SK-N-SH (cell line): ENCODE data around the gene CNTNAP5.

Experiments
- CHD2 ChIP-seq: fragments of 150-350 bp; IDR thresholded peaks from 2 replicates; pipeline ENCODE4 v1.6.1; 2018; ENCODE audit warnings: low read length; ENCODE audit not compliant: partially characterized antibody
- CTCF ChIP-seq: fragments of 200-600 bp; sonication (generic); IDR thresholded peaks from 2 replicates; pipeline ENCODE4 v1.6.1; 2017; ENCODE audit warnings: antibody characterized with exemption, mild to moderate bottlenecking, moderate library complexity
- EP300 ChIP-seq, 2 experiments: IDR thresholded peaks; 2 replicates each; pipeline versions ENCODE4 v1.4.0 to v1.6.1; 2012; ENCODE audit warnings: borderline replicate concordance in 1 of 2, low read depth in 1 of 2, low read length in 1 of 2
- GABPA ChIP-seq: IDR thresholded peaks from 2 replicates; pipeline ENCODE4 v1.4.0; 2012; ENCODE audit warnings: low read depth, mild to moderate bottlenecking
- JUND ChIP-seq: IDR thresholded peaks from 2 replicates; pipeline ENCODE4 v1.4.0; 2012
- MAX ChIP-seq: IDR thresholded peaks from 2 replicates; pipeline ENCODE4 v1.4.0; 2012; ENCODE audit warnings: low read depth
- NRF1 ChIP-seq: IDR thresholded peaks from 2 replicates; pipeline ENCODE4 v1.6.1; 2012; ENCODE audit warnings: low read depth, mild to moderate bottlenecking, low read length
- POLR2AphosphoS5 ChIP-seq: IDR thresholded peaks from 2 replicates; pipeline ENCODE4 v1.6.1; 2012; ENCODE audit warnings: low read depth, low read length
- REST ChIP-seq: IDR thresholded peaks from 2 replicates; pipeline ENCODE4 v1.6.1; 2012; ENCODE audit warnings: mild to moderate bottlenecking, low read depth, low read length, moderate library complexity
- USF2 ChIP-seq: fragments of 150-350 bp; IDR thresholded peaks from 2 replicates; pipeline ENCODE4 v1.6.1; 2017; ENCODE audit warnings: antibody characterized with exemption, low read length, low read depth, borderline replicate concordance
- YY1 ChIP-seq: IDR thresholded peaks from 2 replicates; pipeline ENCODE4 v1.4.0; 2012; ENCODE audit warnings: low read depth, mild to moderate bottlenecking

GRCh38 chr2:124911560-124911959, 886.5 kb downstream of the CNTNAP5 start:
- TF ChIP-seq CTCF (no peak), MAX (no peak), USF2 (no peak), JUND (no peak), GABPA (no peak), CHD2 (no peak), YY1 (no peak), NRF1 (no peak), POLR2AphosphoS5 (no peak), REST (no peak), EP300 (IDR thresholded peaks at IDR 0.05; ENCODE audit: borderline replicate concordance in 1 of 2, low read depth in 1 of 2, low read length in 1 of 2) (no peak)
